Endodermal cell (in vitro differentiated cells): ENCODE results near the gene GRIN2D. TPM values are rescaled to one million over a fixed set of nuclear protein-coding genes. Genes with fewer than 3 reads are reported as not detected.

ENCODE experiments used
- DNase-seq: peaks from one replicate; pipeline ENCODE4 v3.0.0-alpha.2; 2017
- H3K27ac ChIP-seq: 2 replicates; pipeline ENCODE4 v1.5.1; 2013; ENCODE audit warnings: mild to moderate bottlenecking, low read depth, low read length, moderate library complexity
- H3K27me3 ChIP-seq: 2 replicates; pipeline ENCODE4 v1.6.1; 2013; ENCODE audit warnings: mild to moderate bottlenecking, low read length, moderate library complexity; ENCODE audit not compliant: insufficient read depth, control insufficient read depth, poor library complexity, severe bottlenecking
- H3K36me3 ChIP-seq: 2 replicates; pipeline ENCODE4 v1.7.0; 2013; ENCODE audit warnings: mild to moderate bottlenecking, low read length, moderate library complexity; ENCODE audit not compliant: control insufficient read depth, insufficient read depth
- H3K4me1 ChIP-seq: one replicate; pipeline ENCODE4 v1.7.0; 2013; ENCODE audit warnings: low read length; ENCODE audit not compliant: control insufficient read depth, insufficient read depth
- H3K4me3 ChIP-seq: 2 replicates; pipeline ENCODE4 v1.5.1; 2013; ENCODE audit warnings: mild to moderate bottlenecking, low read length, moderate library complexity
- H3K9ac ChIP-seq: 2 replicates; pipeline ENCODE4 v1.6.1; 2013; ENCODE audit warnings: mild to moderate bottlenecking, low read length, moderate library complexity; ENCODE audit not compliant: poor library complexity, severe bottlenecking; ENCODE audit errors: extremely low read depth
- H3K9me3 ChIP-seq: 2 replicates; pipeline ENCODE4 v1.6.1; 2013; ENCODE audit warnings: mild to moderate bottlenecking, low read length, moderate library complexity; ENCODE audit not compliant: control insufficient read depth
- H3K27ac Mint-ChIP-seq: 2 replicates; pipeline ENCODE4 v1.8.0; 2020; ENCODE audit warnings: mixed read lengths
- H3K27me3 Mint-ChIP-seq: 2 replicates; pipeline ENCODE4 v1.8.0; 2021; ENCODE audit warnings: mild to moderate bottlenecking, mixed read lengths; ENCODE audit not compliant: insufficient read depth
- H3K36me3 Mint-ChIP-seq: 2 replicates; pipeline ENCODE4 v1.8.0; 2020; ENCODE audit warnings: low read depth, mixed read lengths
- H3K4me1 Mint-ChIP-seq: 2 replicates; pipeline ENCODE4 v1.8.0; 2020; ENCODE audit warnings: mixed read lengths
- H3K4me3 Mint-ChIP-seq: 2 replicates; pipeline ENCODE4 v1.8.0; 2020; ENCODE audit warnings: mild to moderate bottlenecking, moderate library complexity, mixed read lengths
- H3K9me3 Mint-ChIP-seq: 2 replicates; pipeline ENCODE4 v1.8.0; 2020; ENCODE audit warnings: mild to moderate bottlenecking, mixed read lengths
- CTCF ChIP-seq: fragments of 200-600 bp; sonication (generic); conservative IDR thresholded peaks from 2 replicates; pipeline ENCODE4 v1.5.0; 2021; ENCODE audit warnings: antibody characterized with exemption, mild to moderate bottlenecking
- WGBS, 2 experiments: methylation state at CpG; one replicate each; pipeline versions ENCODE4 v1.1.5 to v1.1.7; 2013; ENCODE audit warnings: missing lambda C conversion rate in 2 of 2, mixed read lengths in 1 of 2; ENCODE audit not compliant: insufficient coverage in 1 of 2, insufficient read length in 1 of 2; 5-methylcytosine and 5-hydroxymethylcytosine counted together
- total RNA-seq, 2 donors: library from RNA; stranded (reverse); fragmentation: NEBNext Ultra II Directional in 1 of 2; extraction: Animal tissue kit (Norgen Biotek cat#: 25700) in 1 of 2; gene quantifications; 2 replicates in 1 of 2; 3 replicates in 1 of 2; pipeline ENCODE4 v1.2.1, GENCODE V29; 2021

The GRIN2D gene
- total RNA-seq, 2 donors from 2014 or later = 0.77 to 1.2 TPM

DNA sequence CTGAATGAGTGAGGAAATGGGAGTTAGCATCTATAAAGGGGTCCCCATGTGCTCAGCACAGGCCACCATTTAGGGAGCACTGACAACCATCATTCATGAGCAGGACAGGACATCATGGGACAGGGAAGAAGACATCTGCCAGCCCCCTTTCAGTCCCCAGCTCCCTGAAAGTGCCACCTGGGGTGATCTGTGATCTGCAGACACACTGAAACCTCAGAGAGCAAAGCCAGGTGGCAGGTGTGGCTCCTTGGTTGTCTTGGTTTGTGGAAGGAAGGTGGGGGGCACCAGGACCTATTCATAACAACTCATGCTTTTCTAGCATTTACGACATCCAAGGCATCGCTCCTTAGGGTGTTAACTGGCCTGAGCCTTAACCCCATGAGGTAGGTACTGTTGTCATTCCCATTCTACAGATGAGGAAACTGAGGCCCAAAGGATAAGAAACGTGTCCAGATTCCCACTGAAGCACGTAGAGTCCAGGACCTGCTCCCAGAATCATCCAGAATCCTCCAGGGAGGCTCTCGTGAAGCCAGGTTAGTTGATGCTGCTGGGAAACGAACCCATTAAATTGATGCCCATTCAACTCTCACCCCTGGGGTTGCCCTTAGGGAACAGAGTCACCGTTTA, 7.9 kb upstream of the GRIN2D start:
- H3K27me3 ChIP-seq = no peaks in the 10 kb centered on the region
- no peaks in the 10 kb centered on the region for H3K27me3 Mint-ChIP-seq
- peaks cover 78% of the 10 kb centered on the region for H3K36me3 ChIP-seq
- no peaks in the 10 kb centered on the region for H3K4me1 ChIP-seq
- H3K4me3 Mint-ChIP-seq = no peak overlapping the region
- no peak overlapping the region for H3K27ac ChIP-seq
- no peaks in the 10 kb centered on the region for H3K4me1 Mint-ChIP-seq
- H3K9me3 ChIP-seq = no peaks in the 10 kb centered on the region
- no peak for DNase-seq
- peaks cover 66% of the 10 kb centered on the region for H3K36me3 Mint-ChIP-seq
- no peak for TF ChIP-seq CTCF
- WGBS, 2 experiments = 93 to 95% methylated on average over 5 to 7 of the region's 7 CpGs
- H3K4me3 ChIP-seq = no peak overlapping the region
- H3K9me3 Mint-ChIP-seq = no peaks in the 10 kb centered on the region
- H3K27ac Mint-ChIP-seq = no peak overlapping the region
- no peak overlapping the region for H3K9ac ChIP-seq

- no peak for DNase-seq
- Mint-ChIP-seq H3K36me3 (peaks cover 58% of the 10 kb centered on the region), H3K4me3 (no peak overlapping the region), H3K27ac (no peak overlapping the region), H3K4me1 (no peaks in the 10 kb centered on the region), H3K27me3 (peaks cover 4% of the 10 kb centered on the region), H3K9me3 (no peaks in the 10 kb centered on the region)
- Histone ChIP-seq H3K9me3 (no peaks in the 10 kb centered on the region), H3K27ac (no peak overlapping the region), H3K36me3 (peaks cover 68% of the 10 kb centered on the region), H3K9ac (no peak overlapping the region), H3K4me1 (no peaks in the 10 kb centered on the region), H3K4me3 (no peak overlapping the region), H3K27me3 (no peaks in the 10 kb centered on the region)
- WGBS, 2 experiments = 88 to 100% methylated on average over 1 to 2 of the region's 3 CpGs
- no peak for TF ChIP-seq CTCF
Measured at GRCh38 chr19:48386981-48387380, 6.5 kb upstream of the GRIN2D start.

DNA sequence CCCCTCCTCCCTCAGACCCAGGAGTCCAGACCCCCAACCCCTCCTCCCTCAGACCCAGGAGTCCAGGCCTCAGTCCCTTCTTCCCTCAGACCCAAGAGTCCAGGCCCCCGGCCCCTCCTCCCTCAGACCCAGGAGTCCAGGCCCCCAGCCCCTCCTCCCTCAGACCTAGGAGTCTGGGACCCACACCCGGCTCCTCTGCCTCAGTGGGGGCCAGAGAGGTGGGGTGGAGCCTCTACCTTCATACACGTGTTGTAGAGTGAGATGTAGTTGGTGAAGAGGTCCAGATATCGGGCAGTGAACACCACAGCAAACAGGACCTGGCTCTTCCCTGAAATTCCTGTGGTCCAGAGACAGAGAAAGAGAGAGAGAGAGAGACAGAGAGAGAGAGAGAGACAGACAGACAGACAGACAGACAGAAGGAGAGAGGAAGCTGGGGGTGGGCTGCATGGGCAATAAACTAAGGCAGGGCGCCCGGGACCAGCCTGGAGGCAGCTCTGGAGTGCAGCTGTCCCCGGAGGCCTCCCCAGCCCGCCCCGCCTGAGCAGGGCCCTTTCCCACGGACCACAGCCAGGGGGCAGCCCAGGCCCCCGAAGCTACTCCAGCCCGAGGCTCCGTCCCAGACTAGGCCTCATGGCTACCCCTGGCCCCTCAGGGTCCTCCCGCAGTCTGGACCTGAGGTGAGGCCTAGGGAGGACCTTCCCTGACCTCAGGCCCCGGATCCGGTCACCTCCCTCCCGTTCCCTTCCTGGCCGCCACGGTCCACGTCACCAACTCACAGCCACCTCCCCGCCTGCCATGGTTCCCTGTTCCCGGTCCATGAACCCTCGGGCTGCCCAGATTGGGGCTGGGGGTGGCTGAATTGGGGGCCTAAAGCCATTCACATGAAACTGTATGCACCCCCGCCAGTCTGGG, 3.0 kb upstream of the GRIN2D start:
- H3K36me3 ChIP-seq = peaks cover 42% of the 10 kb centered on the region
- peaks cover 17% of the 10 kb centered on the region for H3K27me3 ChIP-seq
- no peaks in the 10 kb centered on the region for H3K9me3 Mint-ChIP-seq
- peak overlapping the region; percentile 96 for H3K4me3 Mint-ChIP-seq
- no peaks in the 10 kb centered on the region for H3K9me3 ChIP-seq
- H3K9ac ChIP-seq = peak overlapping the region; percentile 93
- H3K4me1 Mint-ChIP-seq = peaks cover 4% of the 10 kb centered on the region
- peak overlapping the region; percentile 57 for H3K27ac ChIP-seq
- 5% methylated on average over 16 to 23 of the region's 24 CpGs for WGBS, 2 experiments
- H3K4me1 ChIP-seq = no peaks in the 10 kb centered on the region
- peaks cover 29% of the 10 kb centered on the region for H3K36me3 Mint-ChIP-seq
- H3K27me3 Mint-ChIP-seq = peaks cover 35% of the 10 kb centered on the region
- DNase-seq = peak; percentile 86
- peak; percentile 84 for TF ChIP-seq CTCF
- H3K27ac Mint-ChIP-seq = peak overlapping the region; percentile 93
- peak overlapping the region; percentile 97 for H3K4me3 ChIP-seq
